ENCODE data around the gene REPS1.

The REPS1 gene

GRCh38 chr6:138988469-138988834, 399 bp upstream of the REPS1 start:
- H3K27ac Mint-ChIP-seq, result peak overlapping the region; percentile 96
- H3K4me1 Mint-ChIP-seq, result peaks cover 6% of the 10 kb centered on the region
- H3K36me3 Mint-ChIP-seq, result peaks cover 11% of the 10 kb centered on the region
- H3K9me3 Mint-ChIP-seq, result no peaks in the 10 kb centered on the region
- H3K4me3 Mint-ChIP-seq, result no peak overlapping the region
- DNase-seq (ENCODE audit: low spot score in 2 of 2) (no peak), ATAC-seq (peak; percentile 5)

- ATAC-seq (no peak), DNase-seq (ENCODE audit: low spot score in 2 of 2) (no peak)
- Mint-ChIP-seq H3K27ac (peak overlapping the region; percentile 96), H3K9me3 (no peaks in the 10 kb centered on the region), H3K4me3 (no peak overlapping the region), H3K4me1 (peaks cover 6% of the 10 kb centered on the region), H3K36me3 (peaks cover 11% of the 10 kb centered on the region)
Observed at GRCh38 chr6:138987080-138987642, 892 bp downstream of the REPS1 start.

- Mint-ChIP-seq H3K36me3 (peaks cover 11% of the 10 kb centered on the region), H3K4me3 (no peak overlapping the region), H3K27ac (peak overlapping the region; percentile 96), H3K4me1 (peaks cover 9% of the 10 kb centered on the region), H3K9me3 (no peaks in the 10 kb centered on the region)
- ATAC-seq, result peak; percentile 22
- DNase-seq (ENCODE audit: low spot score in 2 of 2), result no peak
Observed at GRCh38 chr6:138986578-138986977, 1.5 kb downstream of the REPS1 start.

GRCh38 chr6:138981416-138981815, 6.6 kb downstream of the REPS1 start:
- Mint-ChIP-seq H3K36me3 (no peaks in the 10 kb centered on the region), H3K9me3 (no peaks in the 10 kb centered on the region), H3K27ac (no peak overlapping the region), H3K4me3 (no peak overlapping the region), H3K4me1 (peaks cover 33% of the 10 kb centered on the region)
- ATAC-seq (no peak), DNase-seq (ENCODE audit: low spot score in 2 of 2) (no peak)

DNA sequence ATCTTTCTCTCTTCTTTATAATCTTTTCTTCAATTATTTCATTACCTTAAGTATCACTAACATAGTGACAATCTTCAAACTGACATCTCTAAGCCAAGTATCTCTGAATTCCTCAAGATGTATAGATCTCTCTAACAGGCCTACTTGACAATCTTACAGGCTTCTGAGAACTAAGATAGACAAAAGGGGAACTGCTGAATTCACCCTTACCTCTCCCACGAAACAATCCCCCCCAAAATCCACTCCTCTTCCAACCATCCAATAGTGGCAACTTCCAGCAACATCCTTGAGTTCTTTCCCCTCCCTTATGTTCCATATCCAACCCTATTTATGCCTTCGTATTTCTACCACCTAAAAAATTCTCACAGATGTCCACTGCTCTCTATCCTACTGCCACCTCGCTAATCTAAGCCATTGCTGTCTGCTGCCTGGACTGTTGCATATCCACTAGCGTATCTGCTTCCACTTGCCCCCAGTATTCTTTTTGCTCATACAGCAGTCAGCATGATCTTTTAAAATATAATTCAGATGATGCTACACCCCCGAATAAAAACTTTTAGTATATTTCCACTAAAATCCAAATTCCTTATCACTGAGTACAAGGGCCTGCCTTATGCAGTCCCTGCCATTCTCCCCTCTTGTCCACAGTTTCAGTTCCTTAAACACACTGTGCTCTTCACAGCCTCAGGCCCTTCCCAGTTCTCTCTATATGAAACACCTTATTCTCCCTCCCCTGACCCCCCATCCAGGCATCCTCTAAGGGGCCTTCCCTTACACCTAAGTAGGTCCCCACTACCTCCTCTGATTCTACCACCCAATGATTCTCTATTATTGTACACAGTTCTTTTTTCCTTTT, 8.0 kb downstream of the REPS1 start:
- no peak for DNase-seq (ENCODE audit: low spot score in 2 of 2)
- peaks cover 36% of the 10 kb centered on the region for H3K4me1 Mint-ChIP-seq
- peak overlapping the region; percentile 3 for H3K27ac Mint-ChIP-seq
- ATAC-seq, result no peak
- no peak overlapping the region for H3K4me3 Mint-ChIP-seq
- H3K9me3 Mint-ChIP-seq, result no peaks in the 10 kb centered on the region
- no peaks in the 10 kb centered on the region for H3K36me3 Mint-ChIP-seq

DNA sequence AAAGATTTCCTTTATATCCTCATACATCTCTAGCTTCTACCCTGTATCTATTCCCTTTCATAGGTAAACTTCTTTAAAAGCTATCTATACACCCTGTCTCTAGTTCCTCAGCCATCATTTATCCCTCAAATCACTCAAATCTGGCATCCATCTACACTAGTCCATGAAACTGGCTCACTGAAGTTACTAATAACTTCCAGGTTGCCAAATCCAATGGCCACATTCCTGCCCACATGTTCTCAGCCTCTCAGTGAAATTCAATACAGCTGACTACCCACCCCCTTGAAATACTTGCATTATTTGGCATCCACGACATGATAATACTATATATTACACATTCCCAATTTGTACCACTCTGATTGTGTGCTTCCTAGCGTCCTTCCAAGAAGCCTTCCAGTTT, 8.7 kb downstream of the REPS1 start:
- no peaks in the 10 kb centered on the region for H3K9me3 Mint-ChIP-seq
- peaks cover 42% of the 10 kb centered on the region for H3K4me1 Mint-ChIP-seq
- H3K27ac Mint-ChIP-seq, result peak overlapping the region; percentile 3
- H3K36me3 Mint-ChIP-seq, result no peaks in the 10 kb centered on the region
- DNase-seq (ENCODE audit: low spot score in 2 of 2), result no peak
- H3K4me3 Mint-ChIP-seq, result no peak overlapping the region
- no peak for ATAC-seq

DNA sequence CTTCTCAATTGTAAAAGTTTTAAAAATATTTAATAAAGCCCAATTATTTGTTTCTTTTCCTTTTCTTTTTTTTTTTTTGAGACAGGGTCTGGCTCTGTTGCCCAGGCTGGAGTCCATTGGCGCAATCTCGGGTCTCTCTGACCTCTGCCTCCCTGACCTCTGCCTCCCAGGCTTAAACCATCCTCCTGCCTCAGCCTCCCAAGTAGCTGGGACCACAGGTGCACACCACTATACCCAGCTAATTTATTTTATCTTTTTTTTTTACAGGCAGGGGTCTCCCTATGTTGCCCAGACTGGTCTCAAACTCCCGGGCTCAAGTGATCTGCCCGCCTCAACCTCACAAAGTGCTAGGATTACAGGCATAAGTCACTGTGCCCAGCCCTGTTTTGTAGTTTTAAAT, 9.8 kb downstream of the REPS1 start:
- Mint-ChIP-seq H3K9me3 (no peaks in the 10 kb centered on the region), H3K36me3 (no peaks in the 10 kb centered on the region), H3K27ac (peak overlapping the region; percentile 3), H3K4me1 (peaks cover 51% of the 10 kb centered on the region), H3K4me3 (no peak overlapping the region)
- DNase-seq (ENCODE audit: low spot score in 2 of 2) (no peak), ATAC-seq (no peak)

DNA sequence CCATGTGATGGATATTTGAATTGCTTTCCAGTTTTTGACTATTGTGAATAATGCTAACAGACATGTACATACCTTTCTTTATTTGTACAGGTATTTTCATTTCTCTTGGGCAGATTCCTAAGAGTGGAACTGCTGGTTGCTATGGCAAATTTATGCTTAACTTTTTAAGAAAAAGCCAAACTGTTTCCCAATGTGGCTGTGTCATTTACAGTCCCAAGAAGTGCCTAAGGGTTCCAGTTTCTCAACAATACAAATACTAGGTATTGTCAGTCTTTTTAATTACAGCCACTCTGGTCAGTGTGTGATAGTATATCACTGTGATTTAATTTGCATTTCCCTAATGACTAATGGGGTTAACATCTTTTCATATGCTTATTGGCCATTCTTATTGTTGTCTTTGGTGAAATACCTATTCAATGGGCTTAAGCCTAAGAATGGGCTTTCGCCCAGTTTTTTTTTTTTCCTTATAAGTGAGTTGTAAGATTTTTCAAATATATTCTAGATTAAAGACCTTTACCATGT, 10.3 kb downstream of the REPS1 start:
- Mint-ChIP-seq H3K4me3 (no peak overlapping the region), H3K9me3 (no peaks in the 10 kb centered on the region), H3K36me3 (no peaks in the 10 kb centered on the region), H3K27ac (no peak overlapping the region), H3K4me1 (peaks cover 56% of the 10 kb centered on the region)
- DNase-seq (ENCODE audit: low spot score in 2 of 2) (no peak), ATAC-seq (no peak)

- H3K27ac Mint-ChIP-seq, result no peak overlapping the region
- ATAC-seq, result no peak
- H3K36me3 Mint-ChIP-seq, result no peaks in the 10 kb centered on the region
- no peak overlapping the region for H3K4me3 Mint-ChIP-seq
- H3K9me3 Mint-ChIP-seq, result no peaks in the 10 kb centered on the region
- H3K4me1 Mint-ChIP-seq, result peaks cover 61% of the 10 kb centered on the region
- DNase-seq (ENCODE audit: low spot score in 2 of 2), result no peak
Observed at GRCh38 chr6:138977242-138977641, 10.8 kb downstream of the REPS1 start.

- Mint-ChIP-seq H3K4me1 (peaks cover 69% of the 10 kb centered on the region), H3K9me3 (no peaks in the 10 kb centered on the region), H3K27ac (no peak overlapping the region), H3K4me3 (no peak overlapping the region), H3K36me3 (no peaks in the 10 kb centered on the region)
- DNase-seq (ENCODE audit: low spot score in 2 of 2) (no peak), ATAC-seq (no peak)
Observed at GRCh38 chr6:138975815-138976214, 12.2 kb downstream of the REPS1 start.

DNA sequence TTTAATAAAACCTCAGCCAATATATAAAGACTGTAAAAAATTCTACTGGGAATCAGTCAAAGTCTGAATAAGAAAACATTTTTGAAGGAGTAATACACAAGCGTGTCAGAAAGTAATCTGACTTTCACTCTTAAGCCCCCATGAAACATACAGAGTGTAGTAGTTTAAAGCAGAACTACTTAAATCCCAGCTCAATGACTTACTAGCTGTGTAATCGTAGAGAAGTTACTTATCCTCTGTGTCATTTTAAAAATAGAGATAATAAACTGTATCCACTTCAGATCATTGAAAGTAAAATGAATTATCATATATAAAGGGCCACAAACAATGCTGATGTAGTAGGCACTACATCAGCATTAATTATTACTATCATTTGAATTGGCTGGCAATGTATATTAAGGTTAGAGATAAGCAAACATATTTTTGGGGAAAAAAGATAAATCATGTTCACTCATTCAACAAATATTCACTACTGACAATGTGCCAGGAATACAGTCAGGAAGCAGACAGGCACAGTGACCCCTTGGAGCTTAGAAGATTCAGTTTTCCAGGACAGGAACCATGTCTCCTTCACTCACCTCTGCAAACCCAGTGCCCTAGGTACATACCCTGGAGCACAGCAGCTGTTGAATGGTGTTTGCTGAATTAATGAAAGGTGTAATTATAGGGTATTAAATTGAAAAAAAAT, 14.4 kb downstream of the REPS1 start:
- DNase-seq (ENCODE audit: low spot score in 2 of 2), result no peak
- Mint-ChIP-seq H3K4me1 (peaks cover 68% of the 10 kb centered on the region), H3K27ac (peak overlapping the region; percentile 3), H3K9me3 (no peaks in the 10 kb centered on the region), H3K4me3 (no peak overlapping the region), H3K36me3 (no peaks in the 10 kb centered on the region)
- no peak for ATAC-seq

DNA sequence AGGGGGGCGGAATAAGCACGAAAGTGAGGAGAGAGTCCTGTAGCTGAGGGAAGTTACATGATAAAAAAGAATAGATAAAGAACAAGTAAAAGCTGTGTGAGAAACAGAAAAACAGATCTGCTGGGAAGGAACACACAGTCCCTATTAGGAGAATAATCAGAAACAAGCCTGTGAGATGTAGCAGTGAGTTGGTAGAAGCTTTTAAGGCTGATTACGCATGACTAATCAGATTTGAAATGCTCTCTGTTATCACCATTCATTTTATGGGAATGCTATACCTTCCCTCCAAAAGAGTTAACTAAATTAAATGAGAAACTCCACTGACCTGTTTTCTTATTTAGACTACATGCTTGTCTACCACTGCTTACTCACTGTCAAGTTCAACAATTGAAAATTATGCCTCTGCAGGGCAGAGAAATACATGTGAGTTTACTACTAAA, 15.8 kb downstream of the REPS1 start:
- H3K9me3 Mint-ChIP-seq, result no peaks in the 10 kb centered on the region
- H3K4me3 Mint-ChIP-seq, result no peak overlapping the region
- no peaks in the 10 kb centered on the region for H3K36me3 Mint-ChIP-seq
- H3K27ac Mint-ChIP-seq, result no peak overlapping the region
- peaks cover 71% of the 10 kb centered on the region for H3K4me1 Mint-ChIP-seq
- ATAC-seq (no peak), DNase-seq (ENCODE audit: low spot score in 2 of 2) (no peak)

- Mint-ChIP-seq H3K4me3 (peak overlapping the region; percentile 26), H3K4me1 (peaks cover 68% of the 10 kb centered on the region), H3K9me3 (no peaks in the 10 kb centered on the region), H3K27ac (peak overlapping the region; percentile 1), H3K36me3 (no peaks in the 10 kb centered on the region)
- DNase-seq (ENCODE audit: low spot score in 2 of 2) (no peak), ATAC-seq (no peak)
Observed at GRCh38 chr6:138971601-138972000, 16.5 kb downstream of the REPS1 start.

DNA sequence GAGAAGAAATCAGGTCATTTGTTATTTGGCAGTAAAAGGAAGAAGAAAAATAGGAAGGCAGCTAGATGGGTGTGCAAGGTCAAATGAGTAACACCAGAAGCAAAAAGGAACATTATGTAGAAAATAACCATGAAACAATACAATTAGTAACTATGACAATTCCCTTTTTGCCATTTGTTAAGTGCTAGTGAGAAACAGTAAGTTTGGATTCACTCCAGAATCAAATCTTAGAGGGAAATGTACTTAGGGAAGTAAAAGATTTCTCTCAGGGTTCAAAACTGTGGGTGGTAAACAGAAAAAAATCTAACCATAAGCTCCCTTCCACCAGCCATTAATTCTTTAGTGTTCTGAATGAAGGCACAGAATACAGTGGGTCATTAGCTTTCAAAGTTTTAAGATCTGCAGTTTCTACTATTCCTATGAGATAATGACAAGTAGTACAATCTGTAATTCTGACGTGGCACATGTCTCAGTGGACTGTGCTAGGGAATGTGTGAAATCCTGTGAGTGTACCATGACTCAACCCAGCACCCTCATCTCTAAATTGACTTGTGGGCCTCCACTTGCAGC, 17.1 kb downstream of the REPS1 start:
- peaks cover 68% of the 10 kb centered on the region for H3K4me1 Mint-ChIP-seq
- no peaks in the 10 kb centered on the region for H3K9me3 Mint-ChIP-seq
- peak; percentile 100 for ATAC-seq
- DNase-seq (ENCODE audit: low spot score in 2 of 2), result no peak
- H3K27ac Mint-ChIP-seq, result peak overlapping the region; percentile 1
- H3K4me3 Mint-ChIP-seq, result peak overlapping the region; percentile 26
- H3K36me3 Mint-ChIP-seq, result no peaks in the 10 kb centered on the region

DNA sequence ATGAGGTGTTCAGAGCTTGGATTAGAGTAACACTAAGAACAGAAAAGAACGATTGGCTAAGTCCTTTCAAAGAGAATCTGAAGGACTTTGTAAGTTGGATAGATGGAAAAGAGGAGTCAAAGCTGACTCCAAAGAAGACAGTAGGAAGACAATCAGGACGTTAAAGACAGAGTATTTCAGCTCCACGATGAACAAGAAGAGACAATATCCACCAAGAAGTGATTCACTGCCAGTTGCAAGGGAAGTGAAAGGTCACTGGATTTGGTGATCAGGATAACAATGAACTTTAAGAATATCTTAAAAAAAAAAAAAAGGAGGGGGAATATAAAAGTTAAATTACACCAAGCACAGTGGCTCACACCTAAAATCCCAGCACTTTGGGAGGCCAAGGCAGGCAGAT, 17.9 kb downstream of the REPS1 start:
- no peaks in the 10 kb centered on the region for H3K9me3 Mint-ChIP-seq
- H3K27ac Mint-ChIP-seq, result peak overlapping the region; percentile 1
- no peaks in the 10 kb centered on the region for H3K36me3 Mint-ChIP-seq
- no peak for ATAC-seq
- H3K4me1 Mint-ChIP-seq, result peaks cover 66% of the 10 kb centered on the region
- H3K4me3 Mint-ChIP-seq, result no peak overlapping the region
- no peak for DNase-seq (ENCODE audit: low spot score in 2 of 2)

All from stimulated activated effector memory CD8-positive, alpha-beta T cell treated with anti-CD3 and anti-CD28 coated beads, Interleukin-12 subunit alpha, Interleukin-12 subunit beta, amount 100 ng/mL, for 72 hours (primary cell).